ENCODE results near the gene WBP11. TPM values are rescaled to one million over a fixed set of nuclear protein-coding genes. Genes with fewer than 3 reads are reported as not detected.

The WBP11 gene
- total RNA-seq, 1 donor from 2014 or later: 54.6 TPM

Other genes with a start within 250 kb of the WBP11 start
- 0.32 TPM for gene PLBD1, start 235.6 kb downstream of the WBP11 start, total RNA-seq (ENCODE audit: unreplicated experiment)
- not detected for gene GUCY2C, start 106.9 kb downstream of the WBP11 start, total RNA-seq (ENCODE audit: unreplicated experiment)
- gene C12orf60, start 192 bp upstream of the WBP11 start, total RNA-seq (ENCODE audit: unreplicated experiment): 0.88 TPM
- not detected for gene SMCO3, start 10.7 kb upstream of the WBP11 start, total RNA-seq (ENCODE audit: unreplicated experiment)
- not detected for gene ART4, start 40.0 kb upstream of the WBP11 start, total RNA-seq (ENCODE audit: unreplicated experiment)
- gene MGP, start 82.4 kb upstream of the WBP11 start, total RNA-seq (ENCODE audit: unreplicated experiment): not detected
- not detected for gene ERP27, start 135.1 kb upstream of the WBP11 start, total RNA-seq (ENCODE audit: unreplicated experiment)
- not detected for gene ARHGDIB, start 158.1 kb upstream of the WBP11 start, total RNA-seq (ENCODE audit: unreplicated experiment)
- gene PDE6H, start 169.6 kb upstream of the WBP11 start, total RNA-seq (ENCODE audit: unreplicated experiment): not detected